Stimulated activated CD4-positive, alpha-beta T cell treated with anti-CD3 and anti-CD28 coated beads, Interleukin-1b, Interleukin-23, amount 100 ng/mL, for 4 hours (primary cell): ENCODE data around the gene GUCD1.

Source experiments
- DNase-seq, 2 donors: peaks; one replicate each; pipeline ENCODE4 v3.0.0-alpha.2; 2020; ENCODE audit warnings: low read depth in 2 of 2

Gene GUCD1

GRCh38 chr22:24529898-24530297, 25.0 kb downstream of the GUCD1 start:
- no peak for DNase-seq

DNA sequence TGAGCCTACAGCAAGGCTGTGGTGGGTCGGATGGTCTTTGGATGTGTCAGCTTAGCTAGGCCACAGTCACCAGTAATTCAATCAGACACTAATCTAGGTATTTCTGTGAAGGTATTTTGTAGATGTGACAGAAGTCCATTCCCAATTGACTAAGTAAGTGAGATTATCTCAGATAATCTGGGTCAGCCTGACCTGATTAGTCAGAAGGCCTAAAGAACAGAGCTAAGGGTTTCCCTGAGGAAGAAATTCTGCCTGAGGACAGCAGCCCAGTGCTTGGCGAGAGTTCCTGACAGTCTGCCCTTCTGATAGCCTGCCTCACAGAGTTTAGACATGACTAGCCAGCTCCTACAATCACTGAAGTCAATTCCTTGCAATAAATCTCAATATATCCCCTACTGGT, 28.7 kb downstream of the GUCD1 start:
- no peak for DNase-seq

DNA sequence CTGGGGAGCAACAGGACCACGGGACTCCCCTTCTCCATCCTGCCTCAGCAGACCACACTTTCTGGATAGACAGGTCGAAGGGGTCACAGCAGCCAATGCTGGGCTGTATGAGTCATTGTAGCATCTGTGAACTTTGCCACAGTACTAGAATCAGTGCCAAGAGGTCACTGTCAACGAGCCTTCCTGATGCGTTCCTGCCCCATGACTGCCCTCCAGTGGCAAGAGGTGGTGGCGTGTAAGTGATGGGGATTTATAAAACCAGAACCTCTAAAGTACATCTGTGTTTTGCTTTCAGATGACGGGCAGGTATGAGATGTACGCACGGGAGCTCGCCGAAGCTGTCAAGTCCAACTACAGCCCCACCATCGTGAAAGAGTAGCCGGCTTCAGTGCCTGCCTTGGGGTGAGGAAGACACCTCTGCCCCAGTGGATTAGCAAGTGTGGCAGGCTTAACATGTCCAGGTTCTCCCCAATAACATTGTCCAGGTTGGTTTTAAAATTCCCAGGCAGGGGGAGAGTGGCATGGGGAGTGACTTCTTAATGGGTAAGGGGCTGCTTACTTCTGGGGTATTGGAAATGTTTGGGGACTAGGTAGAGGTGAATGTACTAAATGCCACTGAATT, 29.4 kb downstream of the GUCD1 start:
- peak; percentile 64 to 66 for DNase-seq

DNA sequence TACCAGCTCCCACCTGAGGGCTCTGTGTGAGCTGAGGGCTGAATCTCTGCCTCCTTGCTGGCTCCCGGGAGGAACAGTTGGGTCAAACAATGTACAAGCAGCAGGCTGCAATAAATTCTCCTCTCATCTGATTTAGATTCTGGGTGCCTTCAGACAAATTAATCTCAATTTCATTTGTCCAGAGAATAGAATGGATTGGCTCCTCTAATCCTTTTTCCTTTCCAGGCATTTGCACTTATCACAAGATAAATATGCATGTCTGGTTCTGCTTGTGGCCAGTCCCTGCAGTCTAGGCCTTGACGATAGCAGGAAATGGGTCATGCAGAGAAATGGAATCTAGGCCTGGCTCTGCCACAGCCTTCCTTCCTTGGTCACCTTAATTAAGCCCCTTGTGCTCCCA, 31.1 kb downstream of the GUCD1 start:
- DNase-seq, result no peak

GRCh38 chr22:24521791-24522245, 33.1 kb downstream of the GUCD1 start:
- DNase-seq, result peak; percentile 17 to 24

- no peak for DNase-seq
Observed at GRCh38 chr22:24519496-24519895, 35.4 kb downstream of the GUCD1 start.

DNA sequence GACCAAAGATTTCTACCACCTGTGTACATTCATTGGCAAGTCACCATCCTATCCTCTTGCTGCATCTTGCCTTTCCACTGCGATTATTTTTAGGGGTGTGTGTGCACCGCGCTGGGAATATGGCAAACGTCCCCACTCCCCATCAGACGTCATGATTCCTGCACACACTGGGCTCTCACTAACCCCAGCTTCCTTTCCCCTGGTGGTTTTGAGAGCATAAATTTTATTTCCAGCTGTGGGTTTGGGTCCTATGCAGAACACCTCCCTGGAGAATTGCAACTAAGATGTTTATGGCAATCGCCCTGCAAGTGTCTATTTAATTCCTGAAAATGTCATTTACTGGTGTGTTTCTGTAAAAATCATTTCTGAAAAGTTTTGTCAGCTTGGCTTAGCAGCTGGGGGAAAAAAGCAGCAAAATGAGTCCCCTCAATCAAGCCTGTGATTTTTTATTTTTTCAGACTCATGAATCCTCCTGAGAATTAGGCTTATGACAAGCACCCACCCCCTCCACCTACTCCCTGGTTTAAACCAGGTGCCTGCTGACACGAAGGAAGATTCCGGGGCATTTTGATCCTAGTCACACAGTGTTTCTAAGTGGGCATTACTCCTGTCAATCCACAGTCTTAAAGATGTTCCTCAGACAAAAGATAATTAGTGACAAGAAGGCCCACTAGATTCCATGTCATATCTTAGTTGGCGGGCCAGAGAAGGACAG, 36.0 kb downstream of the GUCD1 start:
- DNase-seq, result no peak

DNA sequence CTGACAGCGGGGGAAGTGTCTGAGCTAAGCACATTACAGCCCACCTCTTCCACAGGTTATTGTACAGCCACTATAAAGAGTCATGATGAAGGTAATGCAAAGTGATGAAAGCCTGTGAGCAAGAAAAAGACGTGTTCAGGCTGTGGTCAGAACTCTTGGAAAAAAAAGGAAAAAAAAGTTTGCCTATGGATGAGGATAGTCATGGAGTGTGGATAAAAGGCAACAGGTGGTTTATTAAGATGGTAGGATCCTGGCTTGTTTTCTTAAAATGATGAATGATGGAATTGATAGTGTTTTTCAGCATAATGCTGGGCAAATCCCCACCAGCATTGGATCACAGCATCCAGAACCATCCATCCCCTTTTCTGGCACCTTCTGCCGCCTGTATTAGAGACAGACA, 36.7 kb downstream of the GUCD1 start:
- no peak for DNase-seq

GRCh38 chr22:24517446-24517845, 37.5 kb downstream of the GUCD1 start:
- no peak for DNase-seq

- DNase-seq, result no peak
Observed at GRCh38 chr22:24516301-24516737, 38.6 kb downstream of the GUCD1 start.

- DNase-seq, result no peak
Observed at GRCh38 chr22:24515027-24515338, 40.0 kb downstream of the GUCD1 start.

DNA sequence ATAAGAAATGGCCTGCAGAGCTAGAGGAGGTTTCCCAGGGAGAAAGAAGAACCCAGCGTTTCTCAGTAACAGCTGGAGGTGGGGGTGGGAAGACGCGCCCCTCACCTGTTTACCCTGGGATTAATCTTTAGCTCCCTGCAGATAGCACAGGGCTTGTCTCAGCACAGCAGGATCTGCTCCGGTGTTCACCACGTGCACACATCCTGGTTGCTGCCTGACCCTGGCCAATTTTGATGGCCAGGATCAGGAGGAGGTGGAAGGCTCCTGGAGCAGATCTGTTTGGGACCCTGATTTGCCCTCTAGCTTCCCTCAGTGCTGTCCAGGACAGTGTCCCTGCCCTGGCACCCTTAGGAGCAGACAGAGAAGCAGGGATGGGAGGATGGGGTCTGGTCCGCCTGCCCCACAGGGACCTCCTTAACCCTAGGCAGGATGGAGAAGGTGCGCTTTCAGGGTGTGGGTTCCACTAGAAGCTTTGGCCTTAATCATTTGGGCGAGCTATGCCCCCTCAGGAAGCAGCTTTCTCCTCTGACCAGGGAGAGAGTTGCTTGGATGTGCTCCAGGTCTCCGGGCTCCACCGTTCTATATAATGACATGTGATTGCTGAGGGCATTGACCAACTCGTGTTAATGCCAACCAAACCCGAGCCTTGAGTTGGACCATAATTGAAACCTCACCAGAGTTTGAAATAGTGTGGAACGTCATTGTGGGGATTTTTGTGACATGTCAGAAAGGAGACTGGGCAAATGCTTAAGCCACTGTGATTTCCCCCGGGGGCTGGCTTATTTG, 40.5 kb downstream of the GUCD1 start:
- DNase-seq, result no peak

GRCh38 chr22:24513378-24514240, 41.3 kb downstream of the GUCD1 start:
- no peak for DNase-seq

GRCh38 chr22:24512043-24512442, 42.9 kb downstream of the GUCD1 start:
- DNase-seq, result no peak

DNA sequence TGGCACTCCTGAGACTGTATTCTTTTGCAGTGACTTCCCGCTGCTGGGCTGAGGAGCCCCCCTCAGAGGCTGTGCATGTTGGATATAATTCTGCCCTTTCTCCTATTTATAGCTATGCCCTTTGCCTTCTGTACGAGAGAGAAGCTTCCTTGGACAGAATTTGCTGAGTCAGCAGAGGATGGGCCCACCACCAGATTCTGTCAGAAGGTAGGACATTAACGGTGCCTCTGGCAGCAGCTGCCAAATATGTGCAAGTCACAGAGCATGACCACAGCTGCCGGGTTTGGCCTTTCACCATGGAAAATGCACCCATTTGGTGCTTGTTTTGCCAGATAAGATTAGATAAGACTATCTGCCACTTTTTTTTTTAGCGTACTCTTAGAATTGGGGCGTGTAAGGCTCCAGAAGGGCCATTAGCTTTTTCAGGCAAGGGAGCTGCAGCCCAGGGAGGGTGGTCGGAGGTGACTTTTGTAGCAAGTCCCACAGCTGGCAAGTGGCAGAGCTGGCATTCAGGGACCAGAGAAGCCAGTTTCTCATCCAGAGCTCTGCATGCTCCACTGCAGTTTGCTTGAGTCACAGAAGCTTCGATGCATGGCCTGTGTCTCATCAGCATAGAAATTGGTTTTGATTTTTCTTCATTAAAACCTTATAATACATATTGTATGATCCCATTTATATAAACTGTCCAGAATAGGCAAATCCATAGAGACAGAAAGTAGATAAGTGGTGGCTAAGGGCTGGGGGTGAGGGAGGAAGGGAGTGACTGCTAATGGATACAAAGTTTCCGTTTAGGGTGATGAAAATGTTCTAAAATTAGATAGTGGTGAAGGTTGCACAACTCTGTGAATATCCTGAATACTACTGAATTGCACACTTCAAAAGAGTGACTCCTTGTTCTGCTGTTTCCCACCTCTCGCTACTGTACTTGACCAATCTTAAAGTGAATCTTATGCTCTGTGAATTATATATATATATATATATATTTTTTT, 44.0 kb downstream of the GUCD1 start:
- no peak for DNase-seq

DNA sequence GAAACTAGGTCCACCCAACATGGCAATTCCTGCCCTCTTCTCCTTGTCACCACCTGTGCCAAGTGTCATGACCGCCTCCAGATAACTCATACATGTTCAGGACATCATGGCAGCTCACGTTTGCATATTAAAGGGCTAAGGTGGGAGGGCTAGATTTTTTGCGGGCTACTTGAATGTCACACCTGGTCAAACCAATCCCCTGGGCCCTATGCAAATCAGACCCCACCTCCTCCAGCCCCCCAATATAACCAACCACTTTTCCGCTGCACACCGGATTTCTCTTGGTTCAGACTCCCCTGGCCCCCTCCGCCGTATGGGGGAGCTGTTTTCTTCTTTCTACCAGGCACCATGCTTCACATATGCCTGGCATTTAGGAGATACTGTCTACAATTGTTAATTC, 47.2 kb downstream of the GUCD1 start:
- DNase-seq, result no peak

- no peak for DNase-seq
Observed at GRCh38 chr22:24506802-24507438, 48.0 kb downstream of the GUCD1 start.

DNA sequence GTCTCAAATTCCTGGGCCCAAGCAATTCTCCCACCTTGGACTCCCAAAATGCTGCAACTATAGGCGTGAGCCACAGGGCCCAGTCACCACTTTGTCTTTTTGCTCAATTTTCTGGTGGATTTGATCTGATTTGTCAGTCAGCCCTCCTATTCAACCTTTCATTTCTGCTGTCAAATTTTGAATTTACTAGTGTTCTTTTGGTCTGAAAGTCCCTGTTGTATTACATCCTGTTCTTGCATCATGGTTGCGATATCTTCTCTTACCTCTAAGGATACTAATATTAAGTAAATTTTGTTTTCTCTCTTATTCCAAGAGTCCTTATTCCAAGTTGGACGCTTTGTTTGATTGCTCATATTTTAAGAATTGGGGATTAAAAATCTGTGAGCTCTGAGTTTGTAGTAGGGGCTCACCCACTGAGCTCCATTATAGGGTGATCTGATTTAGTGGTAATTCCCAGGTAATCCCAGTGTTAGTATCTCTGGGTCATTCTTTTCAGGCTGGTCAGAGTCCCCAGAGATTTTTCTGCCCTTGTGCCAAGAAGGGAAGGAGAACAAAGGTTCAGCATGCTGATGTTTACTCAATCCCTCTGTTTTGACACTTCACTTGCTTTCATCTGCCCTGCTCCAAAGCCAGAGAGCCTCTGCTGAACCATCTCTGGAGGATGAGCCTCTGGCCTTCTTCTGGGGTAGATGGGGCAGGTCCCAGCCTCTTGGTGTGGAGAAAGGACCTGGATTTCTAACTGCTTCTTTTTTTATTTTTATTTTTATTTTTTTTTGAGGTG, 49.8 kb downstream of the GUCD1 start:
- no peak for DNase-seq

GRCh38 chr22:24504540-24504939, 50.4 kb downstream of the GUCD1 start:
- no peak for DNase-seq
